22Rv1 (cell line): ENCODE data around the gene TRPM5.

Experiments
- CTCF ChIP-seq: fragments of 450-650 bp; IDR thresholded peaks from 2 replicates; pipeline ENCODE4 v1.5.1; 2017; ENCODE audit warnings: mild to moderate bottlenecking
- ZFX ChIP-seq: fragments of 450-650 bp; IDR thresholded peaks from 2 replicates; pipeline ENCODE4 v1.6.1; 2017; ENCODE audit warnings: antibody characterized with exemption, borderline replicate concordance

DNA sequence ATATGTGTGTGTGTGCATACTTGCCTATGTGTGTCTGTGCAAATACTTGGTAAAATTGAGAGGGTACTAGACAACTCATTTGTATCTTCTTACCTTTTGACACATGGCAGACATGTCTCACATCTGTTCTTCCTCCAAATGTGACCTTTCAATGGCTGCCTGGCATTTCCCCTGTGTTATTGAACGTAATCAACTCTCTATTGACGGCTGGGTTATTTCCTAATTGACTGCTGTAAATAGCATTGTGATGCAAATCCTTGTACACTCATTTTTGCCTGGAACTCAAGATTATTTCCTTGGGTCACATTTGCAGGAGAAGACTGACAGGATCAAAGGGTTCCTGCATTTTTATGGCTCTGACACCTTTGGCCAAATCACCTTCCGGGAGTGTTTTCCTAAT lies 37.9 kb upstream of the TRPM5 start:
- TF ChIP-seq CTCF (no peak), ZFX (no peak)
